ENCODE results near the gene RBM23.
"Not testable (repeated sequence)": the region's sequence is repeated elsewhere in the genome, so short reads cannot be mapped to it uniquely, and the experiment has no call there.

RBM23 gene

GRCh38 chr14:22864979-22865378 lies 54.0 kb downstream of the RBM23 start:
- DNase-seq: no peak

GRCh38 chr14:22861651-22862050 lies 57.3 kb downstream of the RBM23 start:
- DNase-seq: no peak

- not testable (repeated sequence) for DNase-seq
These were observed 58.6 kb downstream of the RBM23 start for GRCh38 chr14:22860377-22860776.

DNA sequence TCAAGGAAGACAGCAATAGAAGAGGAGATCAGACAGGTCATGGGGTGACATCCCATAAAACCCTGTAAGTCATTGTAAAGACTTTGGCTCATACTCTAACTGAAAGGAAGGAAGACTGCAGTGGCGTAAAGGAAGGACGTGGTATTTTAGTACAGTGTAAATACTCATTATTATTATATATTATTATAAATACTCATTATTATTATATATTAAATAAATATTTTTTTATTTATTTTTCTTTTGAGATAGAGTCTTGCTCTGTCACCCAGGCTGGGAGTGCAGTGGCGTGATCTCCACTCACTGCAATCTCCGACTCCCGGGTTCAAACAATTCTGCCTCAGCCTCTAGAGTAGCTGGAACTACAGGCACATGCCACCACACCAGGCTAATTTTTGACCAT lies 62.5 kb downstream of the RBM23 start:
- no peak for DNase-seq

GRCh38 chr14:22854963-22855724 lies 63.8 kb downstream of the RBM23 start:
- DNase-seq: no peak

DNA sequence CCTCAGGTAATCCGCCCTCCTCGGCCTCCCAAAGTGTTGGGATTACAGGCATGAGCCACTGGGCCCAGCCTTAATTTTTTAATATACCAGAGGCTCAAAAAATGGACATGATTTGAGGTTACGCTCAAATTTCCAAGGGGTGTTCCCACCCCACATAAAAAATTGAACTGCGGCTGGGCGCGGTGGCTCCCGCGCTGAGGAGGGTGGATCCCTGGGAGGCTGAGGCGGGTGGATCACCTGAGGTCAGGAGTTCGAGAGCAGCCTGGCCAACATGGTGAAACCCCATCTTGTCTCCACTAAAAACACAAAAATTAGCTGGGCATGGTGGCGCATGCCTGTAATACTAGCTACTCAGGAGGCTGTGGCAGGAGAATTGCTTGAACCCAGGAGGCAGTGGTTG lies 64.7 kb downstream of the RBM23 start:
- not testable (repeated sequence) for DNase-seq

GRCh38 chr14:22852940-22853767 lies 65.8 kb downstream of the RBM23 start:
- peak; percentile 87 to 92 for DNase-seq

DNA sequence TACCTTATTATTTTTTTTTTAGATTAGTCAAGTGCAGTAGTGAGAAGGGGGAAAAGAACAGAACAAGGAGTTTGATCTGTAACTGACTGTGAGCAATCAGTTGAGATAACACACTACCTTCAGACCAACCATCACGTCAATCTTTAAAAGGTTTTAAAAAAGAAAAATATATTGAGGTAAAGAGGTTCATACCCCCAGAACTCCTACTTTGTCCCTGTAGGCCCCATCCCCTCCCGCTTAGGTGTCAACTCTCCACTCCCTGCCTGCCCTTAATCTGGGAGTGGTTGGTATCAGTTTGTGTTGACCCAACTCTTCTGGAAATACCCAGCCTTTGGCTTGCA lies 66.4 kb downstream of the RBM23 start:
- no peak for DNase-seq

DNA sequence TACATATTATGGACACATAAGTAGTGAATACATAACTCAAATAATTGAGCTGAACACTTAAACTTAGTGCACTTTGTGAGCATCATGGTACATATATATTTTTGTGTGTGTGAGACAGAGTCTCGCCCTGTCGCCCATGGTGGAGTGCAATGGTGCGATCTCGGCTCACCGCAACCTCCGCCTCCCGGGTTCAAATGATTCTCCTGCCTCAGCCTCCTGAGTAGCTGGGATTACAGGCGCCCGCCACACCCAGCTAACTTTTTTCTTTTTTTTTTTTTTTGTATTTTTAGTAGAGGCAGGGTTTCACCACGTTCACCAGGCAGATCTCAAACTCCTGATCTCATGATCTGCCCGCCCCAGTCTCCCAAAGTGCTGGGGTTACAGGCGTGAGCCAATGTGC lies 66.8 kb downstream of the RBM23 start:
- DNase-seq: not testable (repeated sequence)

DNA sequence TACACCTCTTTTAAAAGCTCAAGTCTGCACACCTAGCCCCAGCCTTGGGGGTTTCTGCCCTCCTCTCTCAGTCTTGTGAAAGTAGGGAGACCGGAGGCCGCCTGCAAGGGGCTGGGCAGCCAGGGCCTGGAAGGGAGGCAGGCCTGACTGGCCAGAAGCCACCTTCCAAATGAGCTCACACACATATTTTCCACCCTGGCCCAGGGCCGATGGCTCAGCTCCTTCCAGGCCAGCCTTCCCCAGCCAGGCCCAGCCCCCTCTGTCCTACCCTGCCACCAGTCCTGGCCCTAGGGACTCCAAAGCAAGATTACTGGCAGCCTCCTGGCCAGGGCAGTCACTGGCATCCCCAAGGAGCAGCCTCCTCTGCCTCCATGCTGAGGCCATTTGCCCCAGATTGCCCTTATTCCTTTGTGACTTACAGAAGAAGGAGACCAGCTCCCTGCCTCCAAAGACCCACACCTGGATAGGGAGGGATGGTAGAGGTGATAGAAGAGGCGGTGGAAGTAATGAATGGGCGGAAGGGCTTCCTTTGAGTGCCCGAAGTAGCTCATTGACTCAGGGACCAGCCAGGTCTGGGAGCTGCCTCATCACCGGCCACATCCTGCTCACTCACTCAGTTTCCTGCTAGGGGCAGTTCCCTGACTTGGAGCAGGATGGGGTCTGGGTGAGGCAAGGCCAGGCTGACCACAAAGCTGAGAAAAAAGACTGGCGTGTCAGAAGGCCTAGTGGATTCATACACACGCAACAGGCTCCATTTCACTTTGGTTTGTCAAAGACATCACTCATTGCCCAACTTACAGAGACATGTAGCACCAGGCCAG lies 67.8 kb downstream of the RBM23 start:
- DNase-seq: peak; percentile 42 to 72

- no peak for DNase-seq
These were observed 69.6 kb downstream of the RBM23 start for GRCh38 chr14:22849212-22849819.

GRCh38 chr14:22848351-22849164 lies 70.4 kb downstream of the RBM23 start:
- DNase-seq: peak in 1 of 2 donors; percentile 25

GRCh38 chr14:22847661-22848341 lies 71.1 kb downstream of the RBM23 start:
- peak; percentile 65 to 85 for DNase-seq

DNA sequence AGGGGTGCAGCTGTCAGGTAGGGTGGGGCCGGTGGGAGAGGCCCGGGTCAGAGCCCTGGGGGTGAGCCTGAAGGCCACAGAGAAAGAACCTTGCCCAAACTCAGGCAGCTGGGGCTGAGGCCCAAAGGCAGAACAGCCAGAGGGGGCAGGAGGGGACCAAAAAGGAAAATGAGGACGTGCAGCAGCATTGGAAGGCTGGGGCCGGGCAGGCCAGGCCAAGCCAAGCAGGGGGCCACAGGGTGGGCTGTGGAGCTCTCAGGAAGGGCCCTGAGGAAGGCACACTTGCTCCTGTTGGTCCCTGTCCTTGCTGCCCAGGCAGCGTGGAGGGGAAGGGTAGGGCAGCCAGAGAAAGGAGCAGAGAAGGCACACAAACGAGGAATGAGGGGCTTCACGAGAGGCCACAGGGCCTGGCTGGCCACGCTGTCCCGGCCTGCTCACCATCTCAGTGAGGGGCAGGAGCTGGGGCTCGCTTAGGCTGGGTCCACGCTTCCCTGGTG lies 72.1 kb downstream of the RBM23 start:
- no peak for DNase-seq

- no peak for DNase-seq
These were observed 72.9 kb downstream of the RBM23 start for GRCh38 chr14:22845821-22846625.

GRCh38 chr14:22845103-22845394 lies 73.9 kb downstream of the RBM23 start:
- DNase-seq: no peak

- peak in 1 of 2 donors; percentile 7 for DNase-seq
These were observed 74.5 kb downstream of the RBM23 start for GRCh38 chr14:22844221-22845102.
